Astrocyte (in vitro differentiated cells and primary cell): ENCODE results near the gene ANTXR2.

Experiments
- EZH2 ChIP-seq: IDR thresholded peaks from 2 replicates; pipeline ENCODE4 v1.6.1; 2012; ENCODE audit warnings: mild to moderate bottlenecking, low read length, inconsistent platforms; ENCODE audit not compliant: insufficient read depth
- TF ChIP-seq, protein P1 (sequence below): IDR thresholded peaks from 2 replicates; pipeline ENCODE4 v1.5.1; 2011; ENCODE audit warnings: low read depth, mild to moderate bottlenecking, inconsistent platforms, low read length, moderate library complexity; ENCODE audit not compliant: insufficient read depth

DNA sequence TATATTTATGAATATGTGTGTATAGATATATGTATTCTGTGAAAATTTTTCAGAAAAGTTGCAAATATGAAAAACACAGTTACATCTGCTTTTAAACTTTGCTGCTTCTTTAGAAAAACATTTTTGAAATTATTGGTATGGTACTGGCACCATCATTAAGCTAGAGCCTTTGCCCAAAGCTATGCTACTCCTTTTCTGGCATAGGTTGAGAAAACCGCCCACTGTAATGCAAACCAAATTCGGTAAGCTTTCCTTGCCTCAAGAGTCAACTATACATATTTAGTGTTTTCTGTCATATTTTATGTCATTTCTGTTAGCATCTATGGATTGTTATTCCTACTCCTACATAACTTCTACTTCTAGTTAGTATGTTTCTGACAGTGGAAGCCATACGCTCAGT is 50.7 kb downstream of the ANTXR2 start:
- no peak for TF ChIP-seq EZH2
- TF ChIP-seq, protein P1, sequence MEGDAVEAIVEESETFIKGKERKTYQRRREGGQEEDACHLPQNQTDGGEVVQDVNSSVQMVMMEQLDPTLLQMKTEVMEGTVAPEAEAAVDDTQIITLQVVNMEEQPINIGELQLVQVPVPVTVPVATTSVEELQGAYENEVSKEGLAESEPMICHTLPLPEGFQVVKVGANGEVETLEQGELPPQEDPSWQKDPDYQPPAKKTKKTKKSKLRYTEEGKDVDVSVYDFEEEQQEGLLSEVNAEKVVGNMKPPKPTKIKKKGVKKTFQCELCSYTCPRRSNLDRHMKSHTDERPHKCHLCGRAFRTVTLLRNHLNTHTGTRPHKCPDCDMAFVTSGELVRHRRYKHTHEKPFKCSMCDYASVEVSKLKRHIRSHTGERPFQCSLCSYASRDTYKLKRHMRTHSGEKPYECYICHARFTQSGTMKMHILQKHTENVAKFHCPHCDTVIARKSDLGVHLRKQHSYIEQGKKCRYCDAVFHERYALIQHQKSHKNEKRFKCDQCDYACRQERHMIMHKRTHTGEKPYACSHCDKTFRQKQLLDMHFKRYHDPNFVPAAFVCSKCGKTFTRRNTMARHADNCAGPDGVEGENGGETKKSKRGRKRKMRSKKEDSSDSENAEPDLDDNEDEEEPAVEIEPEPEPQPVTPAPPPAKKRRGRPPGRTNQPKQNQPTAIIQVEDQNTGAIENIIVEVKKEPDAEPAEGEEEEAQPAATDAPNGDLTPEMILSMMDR = no peak
